Left ventricle myocardium inferior (tissue), 1 donor: ENCODE results near the gene GAK. TPM values are rescaled to one million over a fixed set of nuclear protein-coding genes. Genes with fewer than 3 reads are reported as not detected.

Source experiments
- DNase-seq: peaks from one replicate; pipeline ENCODE4 v3.0.0-alpha.2; 2020
- H3K27ac ChIP-seq: fragments of 200-600 bp; replicated peaks from 2 replicates; pipeline ENCODE4 v1.8.0; 2021
- H3K27me3 ChIP-seq: fragments of 200-600 bp; 2 replicates; pipeline ENCODE4 v1.8.0; 2021; ENCODE audit warnings: low read depth
- H3K36me3 ChIP-seq: fragments of 200-600 bp; 2 replicates; pipeline ENCODE4 v1.8.0; 2021
- H3K4me1 ChIP-seq: fragments of 200-600 bp; 2 replicates; pipeline ENCODE4 v1.8.0; 2021
- H3K4me3 ChIP-seq: fragments of 200-600 bp; 2 replicates; pipeline ENCODE4 v1.8.0; 2021; ENCODE audit warnings: mild to moderate bottlenecking, moderate library complexity
- H3K9me3 ChIP-seq: fragments of 200-600 bp; replicated peaks from 2 replicates; pipeline ENCODE4 v1.8.0; 2021
- intact Hi-C: fragments of 100-400 bp; cut with micrococcal nuclease; formaldehyde crosslinking; loops from one replicate; pipeline ENCODE4 v1.11.0; 2022
- total RNA-seq: library from RNA; stranded (reverse); fragmentation: NEBNext Ultra II Directional; extraction: Animal tissue kit (Norgen Biotek cat#: 25700); gene quantifications from one replicate; pipeline ENCODE4 v1.2.1, GENCODE V29; 2021
- TF ChIP-seq, protein P1 (sequence below): fragments of 200-600 bp; IDR thresholded peaks from 2 replicates; pipeline ENCODE4 v1.8.0; 2021; ENCODE audit warnings: antibody characterized with exemption, mild to moderate bottlenecking, borderline replicate concordance
- donor health status: DM: no; HTN: yes; CAD: no; lungs with severe emphysema.

The GAK gene
- total RNA-seq, 1 donor from 2014 or later: 25.1 TPM

DNA sequence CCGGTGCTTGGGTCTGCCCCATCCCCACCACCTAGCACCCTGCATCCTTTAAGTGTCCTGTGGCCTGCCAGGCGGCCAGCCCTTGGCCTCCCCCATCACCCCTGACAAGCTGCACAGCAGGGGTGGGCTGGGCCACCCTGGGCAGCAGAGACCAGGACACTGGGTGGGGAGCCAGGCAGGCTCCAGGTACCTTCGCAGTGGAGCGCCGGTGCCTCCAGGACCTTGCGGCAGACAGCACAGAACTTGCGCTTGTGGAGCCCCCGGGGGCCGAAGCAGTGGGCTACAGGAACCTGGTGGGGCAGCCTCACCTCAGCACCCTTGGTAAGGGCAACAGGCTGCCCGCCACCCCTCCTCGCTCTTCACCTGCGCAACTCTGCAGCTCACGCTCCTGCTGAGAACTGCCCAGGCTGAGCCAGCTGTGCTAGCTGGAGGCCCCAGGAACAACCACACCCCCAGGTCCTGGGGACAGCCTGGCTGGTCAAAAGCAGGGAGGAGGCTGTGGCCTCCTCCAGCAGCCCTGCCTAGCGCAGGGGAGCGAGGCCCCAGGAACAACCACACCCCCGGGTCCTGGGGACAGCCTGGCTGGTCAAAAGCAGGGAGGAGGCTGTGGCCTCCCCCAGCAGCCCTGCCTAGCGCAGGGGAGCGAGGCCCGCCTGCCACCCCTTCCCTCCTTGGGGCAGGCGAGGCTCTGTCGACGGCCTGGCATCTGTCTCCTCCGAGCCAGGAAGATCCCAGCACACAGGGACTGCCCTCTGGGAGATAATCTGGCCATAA, 36.7 kb upstream of the GAK start:
- TF ChIP-seq, protein P1, sequence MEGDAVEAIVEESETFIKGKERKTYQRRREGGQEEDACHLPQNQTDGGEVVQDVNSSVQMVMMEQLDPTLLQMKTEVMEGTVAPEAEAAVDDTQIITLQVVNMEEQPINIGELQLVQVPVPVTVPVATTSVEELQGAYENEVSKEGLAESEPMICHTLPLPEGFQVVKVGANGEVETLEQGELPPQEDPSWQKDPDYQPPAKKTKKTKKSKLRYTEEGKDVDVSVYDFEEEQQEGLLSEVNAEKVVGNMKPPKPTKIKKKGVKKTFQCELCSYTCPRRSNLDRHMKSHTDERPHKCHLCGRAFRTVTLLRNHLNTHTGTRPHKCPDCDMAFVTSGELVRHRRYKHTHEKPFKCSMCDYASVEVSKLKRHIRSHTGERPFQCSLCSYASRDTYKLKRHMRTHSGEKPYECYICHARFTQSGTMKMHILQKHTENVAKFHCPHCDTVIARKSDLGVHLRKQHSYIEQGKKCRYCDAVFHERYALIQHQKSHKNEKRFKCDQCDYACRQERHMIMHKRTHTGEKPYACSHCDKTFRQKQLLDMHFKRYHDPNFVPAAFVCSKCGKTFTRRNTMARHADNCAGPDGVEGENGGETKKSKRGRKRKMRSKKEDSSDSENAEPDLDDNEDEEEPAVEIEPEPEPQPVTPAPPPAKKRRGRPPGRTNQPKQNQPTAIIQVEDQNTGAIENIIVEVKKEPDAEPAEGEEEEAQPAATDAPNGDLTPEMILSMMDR: no peak
- Histone ChIP-seq H3K4me3 (no peak overlapping the region), H3K9me3 (no peaks in the 10 kb centered on the region), H3K4me1 (peaks cover 38% of the 10 kb centered on the region), H3K27ac (no peak overlapping the region), H3K27me3 (peaks cover 14% of the 10 kb centered on the region), H3K36me3 (peaks cover 25% of the 10 kb centered on the region)
- no peak for DNase-seq
- intact Hi-C loops: no loop called here

DNA sequence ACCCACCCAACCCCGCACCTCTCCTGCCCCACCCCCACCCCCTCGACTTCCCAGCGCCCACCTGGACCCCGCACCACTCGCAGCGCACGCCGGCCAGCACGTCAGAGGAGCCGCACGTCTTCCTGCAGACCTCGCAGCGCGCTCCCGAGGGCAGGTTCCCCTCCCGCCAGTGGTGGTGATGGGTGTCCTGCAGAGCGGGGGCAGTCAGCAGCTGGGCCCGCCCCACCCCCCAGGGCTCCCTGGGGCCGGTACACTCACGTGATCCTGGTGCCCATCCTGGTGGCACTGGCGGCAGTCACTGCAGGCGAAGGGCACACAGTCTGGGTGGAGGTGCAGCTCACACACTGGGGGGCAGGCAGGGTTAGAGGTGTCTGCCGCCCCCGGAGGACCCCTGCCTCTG, 36.1 kb upstream of the GAK start:
- Histone ChIP-seq H3K9me3 (no peaks in the 10 kb centered on the region), H3K36me3 (peaks cover 25% of the 10 kb centered on the region), H3K4me1 (peaks cover 36% of the 10 kb centered on the region), H3K27me3 (peaks cover 14% of the 10 kb centered on the region), H3K4me3 (peak overlapping the region; percentile 7), H3K27ac (no peak overlapping the region)
- intact Hi-C loops: no loop called here
- TF ChIP-seq, protein P1: no peak
- no peak for DNase-seq

DNA sequence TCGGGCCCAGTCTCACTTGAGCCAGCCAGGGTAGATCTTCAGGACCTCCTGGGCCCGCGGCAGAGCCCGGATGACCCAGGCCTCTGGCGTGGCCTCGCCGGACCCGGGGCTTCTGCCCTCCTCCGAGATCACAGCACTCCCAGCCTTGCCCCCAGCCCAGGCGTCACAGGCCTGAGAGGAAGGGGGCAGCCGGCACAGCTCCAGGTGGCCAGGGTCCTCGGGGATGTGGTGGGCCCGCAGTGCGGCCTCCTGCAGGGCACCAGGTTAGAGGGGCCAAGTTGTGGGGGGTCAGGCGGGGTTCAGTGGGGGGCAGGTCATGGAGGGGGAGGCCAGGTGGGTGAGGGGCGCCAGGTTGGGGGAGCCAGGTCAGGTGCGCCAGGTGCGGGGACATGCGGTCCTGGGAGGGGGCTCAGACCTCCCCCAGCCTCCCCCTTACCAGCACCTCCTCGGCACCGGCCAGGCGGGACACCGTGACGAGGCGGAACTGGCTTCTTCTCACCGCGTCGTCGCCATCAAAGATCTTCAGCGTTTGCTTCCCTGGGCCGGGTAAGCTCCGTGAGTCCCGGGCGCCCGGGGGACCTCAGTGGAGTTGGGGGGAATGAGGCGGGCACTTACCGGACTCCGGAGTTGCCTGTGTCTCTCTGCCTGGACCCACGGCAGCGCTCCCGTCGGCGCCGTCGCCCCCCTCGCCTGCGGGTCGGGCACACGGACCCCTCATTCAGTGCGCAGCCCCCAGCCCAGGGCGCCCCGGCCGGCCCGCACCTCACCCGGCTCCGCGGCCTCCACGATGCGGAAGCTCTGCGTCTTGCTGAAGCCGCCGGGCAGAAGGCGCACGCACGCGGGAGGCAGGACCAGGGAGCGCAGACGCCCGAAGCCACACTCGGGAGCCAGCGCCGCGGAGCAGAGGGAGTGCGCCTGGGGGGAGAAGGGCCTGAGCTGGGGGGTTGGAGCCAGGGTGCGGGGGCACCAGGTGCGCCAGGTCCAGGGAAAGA, 35.3 kb upstream of the GAK start:
- H3K9me3 ChIP-seq: no peaks in the 10 kb centered on the region
- H3K27me3 ChIP-seq: peaks cover 14% of the 10 kb centered on the region
- H3K4me1 ChIP-seq: peaks cover 29% of the 10 kb centered on the region
- peaks cover 32% of the 10 kb centered on the region for H3K36me3 ChIP-seq
- H3K27ac ChIP-seq: no peak overlapping the region
- no peak for DNase-seq
- intact Hi-C loops: no loop called here
- TF ChIP-seq, protein P1: no peak
- peak overlapping the region; percentile 7 for H3K4me3 ChIP-seq

DNA sequence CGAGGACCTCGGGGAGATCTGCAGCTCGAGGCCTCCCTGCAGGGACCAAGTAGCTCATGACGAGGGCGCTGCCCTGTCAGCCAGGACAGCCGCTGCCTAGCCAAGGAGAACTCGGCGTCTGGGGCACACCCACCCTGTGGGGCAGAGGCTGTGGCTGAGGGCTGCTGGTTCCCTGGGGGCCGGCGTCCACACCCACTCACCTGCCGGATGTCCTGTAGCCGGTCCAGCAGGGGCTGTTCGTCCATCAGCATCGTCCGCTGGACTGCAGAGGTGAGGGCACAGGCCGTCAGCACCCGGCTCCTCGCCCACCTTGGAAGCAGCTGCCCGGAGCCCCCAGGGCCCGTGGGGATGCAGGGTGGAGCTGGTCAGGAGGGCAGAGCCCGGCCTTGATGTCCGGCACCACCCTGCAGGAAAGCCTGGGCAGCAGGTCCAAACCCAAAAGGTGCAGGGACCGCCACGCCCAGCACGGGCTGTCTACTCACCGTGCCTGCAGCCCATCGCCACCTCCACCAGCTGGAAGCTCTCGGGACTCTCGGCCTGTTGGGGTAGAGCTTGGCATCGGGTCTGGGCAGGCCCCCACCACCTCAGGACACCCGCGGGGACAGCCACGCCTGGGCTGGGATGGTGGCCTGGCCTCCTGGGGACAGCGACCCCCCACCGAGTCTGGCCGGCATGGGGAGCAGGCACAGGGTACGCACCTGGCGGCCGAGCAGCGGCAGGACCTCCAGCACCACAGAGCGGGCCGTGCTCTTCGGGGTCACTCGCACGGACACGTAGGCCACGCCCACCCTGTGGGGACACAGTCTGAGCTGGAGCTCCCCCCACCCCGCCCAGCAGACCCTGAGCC, 34.4 kb upstream of the GAK start:
- Histone ChIP-seq H3K27me3 (peaks cover 14% of the 10 kb centered on the region), H3K9me3 (no peaks in the 10 kb centered on the region), H3K36me3 (peaks cover 41% of the 10 kb centered on the region), H3K27ac (no peak overlapping the region), H3K4me1 (peaks cover 20% of the 10 kb centered on the region), H3K4me3 (no peak overlapping the region)
- intact Hi-C loops: no loop called here
- no peak for DNase-seq
- TF ChIP-seq, protein P1: no peak

DNA sequence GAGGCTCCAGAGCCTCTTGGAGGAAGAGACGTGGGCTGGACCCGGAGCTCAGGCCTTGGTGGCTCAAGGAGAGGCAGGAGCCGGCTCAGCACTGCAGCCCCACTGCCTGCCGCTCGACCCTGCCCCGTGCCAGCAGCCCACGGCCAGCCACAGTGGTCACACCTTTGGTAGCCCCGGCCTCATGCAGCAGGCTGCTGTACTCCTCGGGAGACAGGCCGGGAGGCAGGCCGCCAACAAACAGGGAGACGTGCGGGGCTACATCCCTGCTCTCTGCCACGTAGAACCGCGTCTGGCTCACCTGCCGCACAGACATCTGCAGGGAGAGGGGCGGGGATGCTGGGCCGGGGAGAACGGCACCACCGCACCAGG, 33.6 kb upstream of the GAK start:
- no peak overlapping the region for H3K27ac ChIP-seq
- H3K27me3 ChIP-seq: peaks cover 14% of the 10 kb centered on the region
- no peak for DNase-seq
- H3K9me3 ChIP-seq: no peaks in the 10 kb centered on the region
- no peak overlapping the region for H3K4me3 ChIP-seq
- H3K36me3 ChIP-seq: peaks cover 44% of the 10 kb centered on the region
- intact Hi-C loops: no loop called here
- TF ChIP-seq, protein P1: no peak
- peaks cover 13% of the 10 kb centered on the region for H3K4me1 ChIP-seq
